MCF 10A (cell line): Measurements from ENCODE around the gene XPO6. TPM values are rescaled to one million over a fixed set of nuclear protein-coding genes. Genes with fewer than 3 reads are reported as not detected.

Source experiments
- BruUV-seq: library from RNA; stranded (reverse); fragments of 400-500 nt; replicated peaks from 2 replicates; lab custom pipeline; 2021; lab: Mats Ljungman, UMichigan
- CTCF ChIA-PET: fragments of 300-600 bp; sonication (Branson Sonifier 250); formaldehyde crosslinking; extraction: SDS; loops from one replicate; lab custom pipeline; 2021; ENCODE audit warnings: antibody characterized with exemption, inconsistent platforms; lab: Yijun Ruan, JAX
- POLR2A ChIA-PET: fragments of 300-600, 350-650 bp; sonication (Branson Sonifier 250); formaldehyde crosslinking; extraction: SDS; loops from one replicate; lab custom pipeline; 2020; ENCODE audit warnings: antibody characterized with exemption, inconsistent platforms; lab: Yijun Ruan, JAX
- DNase-seq: peaks from one replicate; pipeline ENCODE4 v3.0.0-alpha.2; 2018; ENCODE audit not compliant: unreplicated experiment
- H3K27ac Mint-ChIP-seq: one replicate; pipeline ENCODE4 v1.8.0; 2022; ENCODE audit warnings: mild to moderate bottlenecking, low read depth, mixed read lengths; ENCODE audit not compliant: unreplicated experiment
- H3K27me3 Mint-ChIP-seq: one replicate; pipeline ENCODE4 v1.8.0; 2022; ENCODE audit warnings: mixed read lengths; ENCODE audit not compliant: insufficient read depth, unreplicated experiment
- H3K36me3 Mint-ChIP-seq: one replicate; pipeline ENCODE4 v1.8.0; 2022; ENCODE audit warnings: mild to moderate bottlenecking, moderate library complexity, mixed read lengths; ENCODE audit not compliant: insufficient read depth, unreplicated experiment
- H3K4me1 Mint-ChIP-seq: one replicate; pipeline ENCODE4 v1.8.0; 2022; ENCODE audit warnings: mixed read lengths; ENCODE audit not compliant: insufficient read depth, unreplicated experiment
- H3K4me3 Mint-ChIP-seq: one replicate; pipeline ENCODE4 v1.8.0; 2022; ENCODE audit warnings: mild to moderate bottlenecking, moderate library complexity, mixed read lengths; ENCODE audit not compliant: unreplicated experiment
- H3K9me3 Mint-ChIP-seq: one replicate; pipeline ENCODE4 v1.8.0; 2022; ENCODE audit warnings: mixed read lengths; ENCODE audit not compliant: unreplicated experiment
- CTCF ChIP-seq: fragments of 200-600 bp; IDR thresholded peaks from one replicate; pipeline ENCODE4 v1.8.0; 2022; ENCODE audit warnings: antibody characterized with exemption, mild to moderate bottlenecking; ENCODE audit not compliant: unreplicated experiment
- intact Hi-C: fragments of 100-400 bp; cut with micrococcal nuclease; formaldehyde crosslinking; loops from 2 replicates; pipeline ENCODE4 v1.14.1; 2022
- total RNA-seq: library from RNA; stranded (reverse); gene quantifications from 2 replicates; pipeline ENCODE4 v1.2.3, GENCODE V29; 2022

XPO6 gene
- total RNA-seq, 1 experiment from 2014 or later: 200 TPM

GRCh38 chr16:28133666-28134065 is 78.1 kb downstream of the XPO6 start:
- ChIA-PET POLR2A (interaction anchor here (0.6 kb wide), 1 partner anchor 187 kb away, joined by 3 read pairs; no protein-coding TSS in a partner anchor), CTCF (interaction anchor here (0.6 to 3.1 kb wide), 4 partner anchors 8 to 902 kb away, joined by 3 to 10 read pairs (median 4); no protein-coding TSS in a partner anchor)
- H3K36me3 Mint-ChIP-seq: peaks cover 84% of the 10 kb centered on the region
- H3K27me3 Mint-ChIP-seq: no peaks in the 10 kb centered on the region
- intact Hi-C loops: no loop called here
- H3K9me3 Mint-ChIP-seq: no peaks in the 10 kb centered on the region
- H3K4me3 Mint-ChIP-seq: no peak overlapping the region
- no peak overlapping the region for H3K27ac Mint-ChIP-seq
- H3K4me1 Mint-ChIP-seq: no peaks in the 10 kb centered on the region
- no peak for DNase-seq
- no peak for TF ChIP-seq CTCF
- no TSS peak for BruUV-seq

GRCh38 chr16:28131743-28132393 is 79.9 kb downstream of the XPO6 start:
- no peak for DNase-seq
- Mint-ChIP-seq H3K4me3 (no peak overlapping the region), H3K27ac (no peak overlapping the region), H3K36me3 (peaks cover 85% of the 10 kb centered on the region), H3K4me1 (no peaks in the 10 kb centered on the region), H3K9me3 (no peaks in the 10 kb centered on the region), H3K27me3 (no peaks in the 10 kb centered on the region)
- no TSS peak for BruUV-seq
- intact Hi-C loops: no loop called here
- POLR2A ChIA-PET: no interaction called here
- no peak for TF ChIP-seq CTCF
- CTCF ChIA-PET: interaction anchor here (0.7 to 3.1 kb wide), 2 partner anchors 13 to 27 kb away, joined by 3 to 10 read pairs; no protein-coding TSS in a partner anchor

GRCh38 chr16:28131181-28131580 is 80.6 kb downstream of the XPO6 start:
- no TSS peak for BruUV-seq
- Mint-ChIP-seq H3K4me3 (no peak overlapping the region), H3K27me3 (no peaks in the 10 kb centered on the region), H3K27ac (no peak overlapping the region), H3K36me3 (peaks cover 83% of the 10 kb centered on the region), H3K4me1 (no peaks in the 10 kb centered on the region), H3K9me3 (no peaks in the 10 kb centered on the region)
- CTCF ChIA-PET: interaction anchor here (0.5 to 0.9 kb wide), 2 partner anchors 8 to 29 kb away, joined by 3 to 4 read pairs; no protein-coding TSS in a partner anchor
- DNase-seq: no peak
- POLR2A ChIA-PET: interaction anchor here (0.9 to 1.4 kb wide), 2 partner anchors 13 to 14 kb away, joined by 4 to 8 read pairs; no protein-coding TSS in a partner anchor
- intact Hi-C loops: no loop called here
- TF ChIP-seq CTCF: no peak
